ENCODE data around the gene ORAI2. TPM values are rescaled to one million over a fixed set of nuclear protein-coding genes. Genes with fewer than 3 reads are reported as not detected.
A peak's percentile ranks its signal among the peaks of the same experiment; 100 is the strongest.

Gene ORAI2
- total and polyA plus RNA-seq, 2 of the 13 experiments (the other 11 are each of a cell fraction or from before 2014, with no cell fraction given) = 3.0 to 6.0 TPM

GRCh38 chr7:102451371-102452054 lies 18.1 kb downstream of the ORAI2 start (continued):
- no peak for TF ChIP-seq ZNF343 (CRISPR knock-in tag; IDR thresholded peaks at IDR 0.05)
- TF ChIP-seq RBFOX2 (IDR thresholded peaks at IDR 0.05; ENCODE audit: low read depth, low read length) = 0 out of 2 replicates have a peak, but pooled peaks have one; percentile 35
- TF ChIP-seq BATF2 (CRISPR knock-in tag; IDR thresholded peaks at IDR 0.05) = no peak
- TF ChIP-seq RNF219 (CRISPR knock-in tag; IDR thresholded peaks at IDR 0.05) = no peak
- TF ChIP-seq ZNF781 (CRISPR knock-in tag; IDR thresholded peaks at IDR 0.05; ENCODE audit: borderline replicate concordance, not compliant biosample characterization) = peak; percentile 56
- TF ChIP-seq ZNF484 (CRISPR knock-in tag; IDR thresholded peaks at IDR 0.05; ENCODE audit: borderline replicate concordance, low read depth) = no peak
- TF ChIP-seq NONO (IDR thresholded peaks at IDR 0.05) = no peak
- TF ChIP-seq NONO (CRISPR knock-in tag; conservative IDR thresholded peaks at IDR 0.05) = no peak
- TF ChIP-seq ZNF33A (CRISPR knock-in tag; IDR thresholded peaks at IDR 0.05; ENCODE audit: borderline replicate concordance) = no peak
- no peak for TF ChIP-seq ZNF567 (CRISPR knock-in tag; IDR thresholded peaks at IDR 0.05; ENCODE audit: borderline replicate concordance)
- TF ChIP-seq DR1 (CRISPR knock-in tag; IDR thresholded peaks at IDR 0.05) = no peak
- TF ChIP-seq ZNF430 (CRISPR knock-in tag; IDR thresholded peaks at IDR 0.05) = no peak
- TF ChIP-seq ARID5B (CRISPR knock-in tag; IDR thresholded peaks at IDR 0.05) = 0 out of 2 replicates have a peak, but pooled peaks have one; percentile 11
- TF ChIP-seq ZMYM4 (CRISPR knock-in tag; IDR thresholded peaks at IDR 0.05) = 0 out of 2 replicates have a peak, but pooled peaks have one; percentile 19
- TF ChIP-seq ZFP37 (CRISPR knock-in tag; IDR thresholded peaks at IDR 0.05; ENCODE audit: borderline replicate concordance) = no peak
- TF ChIP-seq ZNF143 (CRISPR knock-in tag; IDR thresholded peaks at IDR 0.05) = peak; percentile 66
- TF ChIP-seq RFX3 (CRISPR knock-in tag; IDR thresholded peaks at IDR 0.05) = no peak
- TF ChIP-seq ATAD3A (CRISPR knock-in tag; IDR thresholded peaks at IDR 0.05) = no peak
- no peak for TF ChIP-seq ZFP82 (CRISPR knock-in tag; IDR thresholded peaks at IDR 0.05; ENCODE audit: borderline replicate concordance)
- TF ChIP-seq ZNF350 (CRISPR knock-in tag; IDR thresholded peaks at IDR 0.05; ENCODE audit: borderline replicate concordance, low read depth) = no peak
- 0 out of 2 replicates have a peak, but pooled peaks have one; percentile 29 for TF ChIP-seq ZNF777 (CRISPR knock-in tag; IDR thresholded peaks at IDR 0.05)
- TF ChIP-seq ETV6 (CRISPR knock-in tag; conservative IDR thresholded peaks at IDR 0.05) = no peak
- no peak for TF ChIP-seq CBFB (CRISPR knock-in tag; IDR thresholded peaks at IDR 0.05)

Measured in HepG2 (cell line).